Stimulated activated CD8-positive, alpha-beta memory T cell treated with anti-CD3 and anti-CD28 coated beads, Interleukin-12 subunit alpha, Interleukin-12 subunit beta, amount 100 ng/mL, for 4 hours (primary cell): Measurements from ENCODE around the gene STN1.

Experiments
- DNase-seq: peaks from one replicate; pipeline ENCODE4 v3.0.0-alpha.2; 2020; ENCODE audit warnings: low read depth

The STN1 gene

DNA sequence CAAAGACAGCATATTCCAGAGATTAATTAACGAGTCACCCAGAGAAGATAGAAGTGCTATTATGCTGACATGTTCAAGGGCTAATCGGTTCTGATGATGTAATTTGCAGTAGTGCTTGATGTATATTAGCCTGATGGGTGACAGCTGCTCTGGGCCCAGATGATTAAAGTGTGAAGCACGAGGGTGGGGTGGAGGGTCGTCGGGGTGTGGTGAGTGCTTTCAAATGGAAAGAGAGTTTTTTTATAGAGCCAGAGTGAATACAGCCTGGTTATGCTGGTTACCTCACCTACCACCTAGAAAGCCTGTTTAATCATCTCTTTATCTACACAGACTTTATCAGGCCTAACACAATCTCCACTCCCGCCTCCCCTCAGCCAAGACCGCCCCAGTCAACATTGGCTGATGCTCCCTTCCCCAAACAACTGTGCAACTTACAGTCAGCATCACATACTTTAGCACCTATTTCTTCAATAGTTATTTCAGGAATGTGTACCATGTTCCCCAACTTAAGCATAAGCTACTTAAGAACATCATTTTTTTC is 11.5 kb upstream of the STN1 start:
- DNase-seq, result no peak

DNA sequence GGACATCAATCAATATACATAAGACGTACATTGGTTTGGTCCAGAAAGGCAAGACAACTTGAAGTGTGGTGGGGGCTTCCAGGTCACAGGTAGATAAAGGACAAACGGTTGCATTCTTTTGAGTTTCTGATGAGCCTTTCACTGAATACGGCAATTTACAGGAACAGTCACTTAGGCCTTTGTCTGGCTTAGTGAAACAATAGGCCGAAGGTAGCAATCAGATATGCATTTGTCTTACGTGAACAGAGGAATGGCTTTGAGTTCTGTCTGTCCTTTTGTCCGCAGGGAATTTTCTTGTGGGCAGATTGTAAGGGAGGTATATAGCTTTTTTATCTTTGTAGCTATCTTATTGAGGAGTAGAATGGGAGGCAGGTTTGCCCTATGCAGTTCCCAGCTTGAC is 10.8 kb upstream of the STN1 start:
- DNase-seq, result no peak

DNA sequence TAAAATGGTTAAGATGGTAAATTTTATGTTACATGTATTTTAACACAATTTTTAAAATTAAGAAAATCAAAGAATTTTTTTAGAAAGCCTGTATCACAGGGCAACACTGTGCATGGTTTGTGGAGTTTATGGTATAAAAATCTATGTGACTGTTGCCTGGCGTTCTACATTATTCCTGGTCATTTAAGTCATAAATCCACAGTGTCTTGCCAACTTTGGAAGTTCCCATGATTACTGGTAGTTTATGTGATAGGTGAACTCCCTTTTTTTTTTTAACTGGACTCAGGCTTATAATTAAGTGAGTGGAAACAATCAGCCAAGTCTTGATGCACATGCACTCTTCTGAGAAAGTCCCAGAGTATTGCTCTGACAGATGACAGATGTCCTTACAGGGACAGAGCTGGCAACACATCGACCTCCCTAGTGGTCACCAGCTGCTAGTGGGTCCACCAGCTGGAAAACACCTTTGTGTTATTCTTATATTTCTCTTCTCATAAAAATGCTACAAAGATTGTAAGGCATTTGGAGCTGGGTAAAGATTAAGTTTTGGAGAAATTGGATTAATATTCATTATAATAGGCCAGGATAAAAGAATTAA is 8.8 kb upstream of the STN1 start:
- no peak for DNase-seq

DNA sequence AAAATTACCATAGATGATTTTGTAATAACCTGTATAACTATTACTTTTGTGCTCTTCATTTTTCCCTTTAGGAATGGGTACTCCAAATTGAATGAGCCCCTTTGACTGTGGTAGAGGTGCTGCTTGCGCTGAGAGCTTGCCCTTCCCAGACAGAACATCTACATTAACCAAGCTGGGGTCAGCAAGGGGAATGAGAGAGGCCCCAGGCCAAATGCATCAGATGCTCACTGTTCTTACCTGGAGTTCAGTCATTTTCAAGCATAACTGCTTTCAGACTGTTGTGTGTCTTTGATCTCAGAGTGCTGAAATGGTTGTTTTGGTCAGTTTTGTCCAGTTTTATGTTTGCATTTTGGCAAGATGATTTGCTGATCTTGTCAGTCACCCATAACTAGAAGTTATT is 7.6 kb upstream of the STN1 start:
- no peak for DNase-seq

DNA sequence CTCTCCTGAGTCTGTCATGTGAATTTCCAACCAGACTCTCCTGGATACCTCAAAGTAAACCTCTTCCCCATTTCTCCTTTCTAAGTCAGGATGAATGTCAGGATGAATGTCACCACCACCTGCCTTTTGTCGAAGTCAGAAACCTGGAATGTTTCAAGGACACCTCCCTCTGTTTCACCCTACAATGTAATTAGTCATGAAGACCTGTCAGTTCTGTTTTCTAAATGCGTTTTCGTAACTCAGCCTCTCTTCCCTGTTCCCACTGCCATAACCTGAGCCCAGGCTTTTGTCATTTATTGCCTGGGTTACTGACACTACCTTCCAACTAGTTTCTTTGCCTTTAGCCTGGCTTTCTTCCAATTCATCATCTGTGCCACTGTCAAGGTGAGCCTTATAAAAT is 5.5 kb upstream of the STN1 start:
- DNase-seq, result no peak

DNA sequence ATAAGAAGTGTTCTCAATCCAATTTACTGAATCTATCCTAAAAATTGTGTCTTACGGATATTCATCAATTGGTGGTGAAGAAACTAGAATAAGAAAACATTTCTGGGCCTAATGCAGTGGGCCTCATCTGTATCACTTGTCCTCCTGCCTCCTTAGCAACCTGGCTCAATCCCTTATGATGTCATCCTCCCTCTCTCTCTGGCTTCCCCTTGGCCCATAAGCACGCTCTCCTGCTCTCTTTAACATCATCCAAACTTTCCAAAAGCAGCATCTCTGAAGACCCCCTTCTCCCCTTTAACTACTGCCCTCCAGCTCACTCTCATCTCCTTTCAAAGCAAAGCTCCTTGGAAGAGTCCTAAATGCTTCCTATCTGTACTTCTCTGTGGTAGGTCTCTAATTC is 4.7 kb upstream of the STN1 start:
- no peak for DNase-seq

DNA sequence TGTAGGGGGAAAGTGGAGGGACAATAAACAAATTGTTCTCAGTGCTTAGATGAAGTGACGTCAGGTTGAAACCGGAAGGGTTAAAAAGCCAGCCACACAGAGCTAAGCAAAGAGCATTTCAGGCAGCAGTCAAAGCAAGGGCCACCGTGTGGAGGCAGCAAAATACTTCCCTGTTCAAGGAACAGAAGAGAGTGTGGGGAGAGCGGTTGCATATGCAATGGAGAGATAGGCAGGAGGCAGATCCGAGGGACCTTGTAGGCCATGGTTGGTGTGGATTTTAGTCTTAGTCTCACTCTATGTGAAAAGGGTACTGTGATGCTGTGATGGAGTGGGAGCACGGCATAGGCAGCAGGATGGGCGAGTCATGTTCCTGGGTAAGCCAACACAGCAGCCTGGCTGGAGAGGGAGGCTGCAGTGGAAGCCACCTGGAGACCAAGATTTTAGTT is 3.8 kb upstream of the STN1 start:
- no peak for DNase-seq

DNA sequence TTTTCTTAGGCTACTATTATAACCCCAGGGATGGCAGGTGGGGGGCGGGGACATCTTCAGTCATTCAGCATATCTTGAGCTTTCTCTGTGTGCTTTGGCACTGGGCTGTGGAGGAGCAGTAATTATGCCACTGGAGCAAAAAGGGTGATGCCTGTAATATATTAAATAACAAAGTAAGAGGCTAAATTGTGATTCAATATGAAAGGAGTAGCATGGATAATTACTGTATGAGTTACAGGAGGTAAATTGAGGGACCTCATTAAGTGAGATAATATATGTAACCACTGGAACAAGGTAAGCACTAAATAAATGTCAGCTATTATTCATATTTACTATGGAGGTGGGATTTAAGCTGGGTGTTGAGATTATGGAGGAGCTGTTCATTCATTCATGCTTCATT is 3.3 kb upstream of the STN1 start:
- no peak for DNase-seq

DNA sequence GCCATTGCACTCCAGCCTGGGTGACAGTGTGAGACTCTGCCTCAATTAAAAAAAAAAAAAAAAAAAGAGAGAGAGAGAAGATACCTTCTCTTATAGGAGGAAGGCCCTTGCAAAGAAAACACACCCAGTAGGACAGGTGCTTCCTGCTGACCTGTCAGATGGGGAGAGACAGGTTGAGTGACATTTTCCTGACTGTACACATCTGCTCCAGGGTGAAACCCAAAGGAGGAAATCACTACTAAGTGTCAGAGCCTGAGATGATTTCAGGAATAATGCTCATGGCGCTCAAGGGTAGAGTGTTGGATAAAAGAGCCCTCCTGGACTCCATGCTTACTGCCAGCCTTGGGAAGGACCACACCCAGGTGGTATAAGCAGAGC is 1.7 kb upstream of the STN1 start:
- DNase-seq, result no peak

DNA sequence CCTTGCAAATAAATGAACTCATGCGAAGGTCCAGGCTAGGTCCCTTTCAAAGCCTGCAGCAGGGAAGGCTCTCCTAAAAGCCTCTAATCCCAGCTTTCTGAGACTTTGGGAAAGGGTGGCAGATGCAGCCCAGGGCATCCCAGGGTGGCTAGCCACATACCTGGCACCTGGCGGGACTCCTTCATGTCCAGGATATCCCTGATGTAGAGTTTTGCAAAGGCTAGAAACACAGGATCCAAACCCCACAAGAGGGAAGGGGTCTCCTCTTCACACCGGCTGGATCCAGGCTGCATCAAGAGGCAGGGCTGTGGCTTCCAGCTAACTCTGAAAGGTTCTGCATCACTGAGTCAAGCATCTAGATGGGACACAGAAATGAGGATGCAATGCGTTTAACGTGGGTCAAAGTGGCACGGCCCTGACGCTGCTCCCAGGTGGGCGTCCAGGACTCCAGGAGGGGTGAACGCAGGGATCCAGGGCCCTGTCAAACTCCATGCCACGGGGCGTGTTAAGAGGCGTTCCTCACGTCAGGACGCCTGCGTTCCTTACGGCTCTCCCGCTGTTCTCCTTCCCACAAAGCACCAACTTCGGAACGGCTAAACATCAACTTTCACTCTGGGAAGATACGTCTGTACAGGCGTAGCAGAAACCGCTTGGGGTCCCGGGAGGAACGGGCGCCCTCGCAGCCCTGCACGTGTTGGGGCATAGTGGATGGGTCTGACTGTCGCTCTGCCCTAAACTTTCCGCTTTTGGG is 507 bp downstream of the STN1 start:
- DNase-seq, result no peak

DNA sequence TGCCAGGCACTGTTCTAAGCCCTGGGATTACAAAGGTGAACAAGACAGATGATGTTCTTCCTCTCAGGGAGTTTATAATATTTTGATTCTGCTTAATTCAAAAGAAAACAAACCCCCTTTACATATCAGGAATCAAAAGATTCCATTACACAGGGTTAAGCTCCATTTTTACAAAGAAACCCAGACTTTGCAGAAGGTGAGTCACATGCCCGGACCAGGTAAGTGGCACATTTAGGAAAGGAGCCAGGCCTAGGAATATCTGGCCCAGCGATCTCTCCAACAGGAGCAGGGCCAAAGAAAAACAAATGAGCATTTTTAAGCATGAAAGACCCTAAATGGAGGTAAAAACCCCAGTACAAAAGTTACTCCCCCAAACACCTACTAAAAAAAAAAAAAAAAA is 1.1 kb downstream of the STN1 start:
- no peak for DNase-seq

DNA sequence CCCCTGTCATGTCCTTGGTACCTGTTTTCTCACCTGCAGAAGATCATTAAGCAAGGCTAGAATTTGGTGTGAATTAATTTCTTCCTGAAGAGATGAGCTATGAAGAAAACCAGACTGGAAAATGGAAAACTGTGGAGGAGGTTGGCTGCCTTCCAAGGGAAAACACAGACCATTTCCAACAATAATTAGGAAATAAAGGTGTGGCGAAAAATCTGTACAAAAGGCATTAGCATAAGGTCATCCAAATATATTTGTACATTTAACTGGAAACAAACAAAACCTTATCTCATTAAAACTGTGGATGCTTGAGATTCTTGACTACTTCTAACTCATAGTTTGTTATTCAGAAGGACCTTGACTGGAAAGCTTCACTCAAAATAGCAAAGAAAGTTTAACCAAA is 1.7 kb downstream of the STN1 start:
- no peak for DNase-seq

DNA sequence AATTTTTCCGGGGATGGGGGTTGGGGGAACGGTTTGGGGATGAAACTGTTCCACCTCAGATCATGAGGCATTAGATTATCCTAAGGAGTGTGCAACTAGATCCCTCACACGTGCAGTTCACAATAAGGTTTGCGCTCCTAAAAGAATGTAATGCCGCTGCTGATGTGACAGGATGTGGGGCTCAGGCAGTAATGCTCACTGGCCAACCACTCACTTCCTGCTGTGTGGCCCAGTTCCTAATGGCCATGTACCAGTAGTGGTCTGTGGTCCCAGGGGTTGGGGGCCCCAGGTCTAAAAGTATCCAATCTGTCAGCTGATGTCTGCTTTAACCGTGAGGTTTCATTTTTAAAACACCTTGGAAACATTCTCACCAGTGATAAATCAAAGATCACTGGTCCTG is 2.2 kb downstream of the STN1 start:
- DNase-seq, result no peak

DNA sequence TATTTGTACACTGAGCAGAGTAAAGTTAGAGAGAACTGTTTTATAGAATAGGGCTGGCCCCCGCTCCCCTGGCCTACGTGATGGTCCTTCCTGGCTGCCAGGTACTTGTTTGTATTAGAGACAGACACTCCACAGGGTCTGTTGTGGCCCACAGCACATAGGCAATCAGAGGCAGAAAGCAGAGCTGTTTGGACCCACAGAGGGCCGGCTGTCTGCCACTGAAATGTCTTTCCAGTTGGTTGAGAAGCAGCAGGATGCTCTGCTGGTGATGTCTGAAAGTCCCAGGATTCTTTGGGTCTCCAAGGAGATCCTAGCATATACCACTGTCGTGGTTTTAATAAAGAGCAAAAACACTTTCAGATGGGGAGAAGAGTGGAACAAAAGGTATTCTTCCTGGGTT is 5.2 kb downstream of the STN1 start:
- no peak for DNase-seq

DNA sequence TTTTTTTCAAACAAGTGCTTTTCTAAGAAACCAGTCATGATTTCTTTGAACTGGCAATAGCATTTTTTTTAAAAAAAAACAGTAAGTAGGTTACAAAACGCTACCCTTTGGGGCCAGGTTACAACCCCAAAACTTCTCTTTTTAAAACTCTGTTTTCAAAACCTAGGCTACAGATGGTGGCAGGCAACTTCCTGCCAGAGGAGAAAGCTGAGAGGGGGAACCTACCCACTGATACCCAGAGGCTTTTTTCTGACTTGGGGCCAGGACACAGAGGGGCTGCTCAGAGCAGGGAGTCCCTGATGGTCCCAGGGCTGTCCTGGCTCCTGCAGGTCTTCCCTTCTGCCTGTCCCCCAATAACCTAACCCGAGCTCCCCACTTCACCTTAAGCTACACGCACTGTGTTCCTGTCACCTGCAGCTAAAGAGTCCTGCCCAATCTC is 6.9 kb downstream of the STN1 start:
- DNase-seq, result peak; percentile 17

DNA sequence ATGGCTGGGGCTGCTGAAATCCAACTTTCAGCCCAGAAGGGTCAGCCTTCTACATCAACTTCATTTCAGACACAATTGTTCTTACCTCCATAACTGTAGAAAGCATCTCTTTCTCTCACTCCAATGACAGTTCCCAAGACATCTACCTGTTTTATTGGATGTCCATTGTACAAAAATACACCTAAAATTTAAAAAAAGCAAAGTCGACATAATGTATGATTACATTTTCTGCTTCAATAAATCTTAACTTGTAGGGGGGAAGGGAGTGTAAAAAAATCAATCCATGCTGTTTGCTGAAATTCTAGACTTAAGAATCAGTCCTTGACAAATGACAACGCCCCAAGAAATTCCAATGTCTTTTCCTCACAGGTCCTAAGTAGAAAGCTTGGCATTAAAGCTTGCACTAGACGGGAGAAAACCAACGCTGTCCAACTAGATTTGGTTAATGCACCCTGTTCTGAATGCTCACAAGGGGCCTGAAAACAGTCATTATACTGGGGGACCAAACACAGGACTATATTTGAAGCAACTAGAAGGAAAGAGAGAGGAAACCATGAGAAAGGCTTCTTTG is 7.5 kb downstream of the STN1 start:
- DNase-seq, result no peak

DNA sequence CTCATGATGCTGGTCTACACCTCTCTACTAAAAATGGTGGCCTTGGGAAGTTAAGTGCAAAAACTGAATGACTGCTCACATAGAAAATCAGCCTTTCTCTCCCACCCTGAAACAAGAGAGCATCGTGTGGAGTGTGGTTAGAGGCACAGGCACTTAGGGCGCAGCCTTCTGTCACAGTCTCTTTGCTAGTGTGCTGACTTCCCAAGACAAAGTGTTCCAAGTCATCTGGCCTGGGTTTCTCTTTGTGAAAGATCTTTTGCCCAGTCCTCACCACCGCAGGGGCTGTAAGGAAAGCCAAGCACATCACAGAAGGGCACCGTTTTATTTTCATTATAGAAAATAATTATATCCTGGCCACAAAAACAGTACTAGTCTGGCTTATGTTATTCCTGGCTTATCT is 12.5 kb downstream of the STN1 start:
- no peak for DNase-seq

DNA sequence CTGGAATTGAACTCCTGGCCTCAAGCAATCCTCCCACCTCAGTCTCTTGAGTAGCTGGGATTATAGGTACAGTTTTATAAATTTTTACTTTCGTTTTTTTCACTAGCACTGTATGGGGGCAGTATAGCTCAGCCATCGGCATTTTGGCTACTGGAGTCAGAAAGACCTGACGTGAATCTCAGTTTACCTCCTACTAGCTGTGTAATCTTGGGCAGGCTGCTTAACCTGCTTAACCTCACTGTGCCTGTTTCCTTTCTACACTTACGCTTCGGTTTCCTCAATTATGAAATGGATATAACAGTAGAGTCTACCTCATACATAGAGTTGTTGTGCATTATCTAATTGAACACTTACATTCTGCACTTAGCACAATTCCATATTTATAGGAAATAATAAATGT is 16.7 kb downstream of the STN1 start:
- no peak for DNase-seq

DNA sequence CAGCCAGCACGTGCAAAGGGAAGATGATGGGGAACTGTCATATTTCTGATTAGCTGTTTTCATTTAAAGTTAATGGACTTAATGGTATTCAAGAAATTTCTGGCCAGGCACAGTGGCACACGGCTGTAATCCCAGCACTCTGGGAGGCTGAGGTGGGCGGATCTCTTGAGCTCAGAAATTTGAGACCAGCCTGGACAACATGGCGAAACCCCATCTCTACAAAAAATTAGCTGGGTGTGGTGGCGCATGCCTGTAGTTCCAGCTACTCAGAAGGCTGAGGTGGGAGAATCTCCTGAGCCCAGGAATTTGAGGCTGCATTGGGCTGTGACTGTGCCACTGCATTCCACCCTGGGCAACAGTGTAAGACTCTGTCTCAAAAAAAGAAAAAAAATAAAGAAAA is 18.7 kb downstream of the STN1 start:
- no peak for DNase-seq

DNA sequence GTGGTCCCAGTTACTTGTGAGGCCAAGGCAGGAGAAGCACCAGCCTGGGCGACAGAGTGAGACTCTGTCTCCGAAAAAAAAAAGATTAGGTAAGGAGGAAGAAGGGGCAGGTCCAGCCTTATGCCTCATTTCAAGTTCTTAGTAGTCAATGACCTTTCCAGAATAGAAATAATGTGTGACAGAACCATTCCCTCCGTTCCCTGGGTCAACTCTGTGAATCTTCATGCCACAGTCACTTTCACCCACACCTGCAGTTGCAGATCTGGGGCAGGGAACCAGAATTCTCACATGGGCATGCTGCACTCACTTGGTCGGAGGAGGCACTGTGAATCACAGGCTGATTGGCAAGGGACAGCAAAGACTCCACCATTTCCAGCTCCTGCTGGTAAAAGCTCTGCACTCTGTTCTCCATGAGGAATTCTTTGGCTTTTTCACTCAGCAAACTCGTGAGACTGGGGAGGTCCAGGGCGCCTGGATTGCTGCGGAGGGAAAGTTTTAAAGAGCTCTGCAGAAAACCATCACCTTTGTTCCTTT is 20.7 kb downstream of the STN1 start:
- DNase-seq, result no peak

DNA sequence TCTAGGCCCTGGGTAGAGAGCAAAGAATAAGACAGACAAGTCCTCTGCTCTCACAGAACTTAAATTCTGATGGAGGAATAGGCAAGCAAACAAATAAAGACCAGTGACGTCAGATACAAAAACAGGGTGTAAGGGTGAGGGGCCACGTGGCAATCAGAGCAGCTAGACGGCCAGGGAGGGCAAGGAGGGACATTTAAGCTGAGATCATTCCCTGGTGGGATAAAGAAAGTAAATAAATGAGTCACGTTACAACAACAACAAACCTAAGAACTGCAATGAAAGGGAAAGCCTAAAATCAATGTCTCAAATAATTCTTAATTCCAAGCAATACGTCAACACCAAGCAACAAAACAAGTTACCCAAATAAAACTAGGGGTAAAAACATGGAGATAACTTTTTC is 21.8 kb downstream of the STN1 start:
- DNase-seq, result no peak

DNA sequence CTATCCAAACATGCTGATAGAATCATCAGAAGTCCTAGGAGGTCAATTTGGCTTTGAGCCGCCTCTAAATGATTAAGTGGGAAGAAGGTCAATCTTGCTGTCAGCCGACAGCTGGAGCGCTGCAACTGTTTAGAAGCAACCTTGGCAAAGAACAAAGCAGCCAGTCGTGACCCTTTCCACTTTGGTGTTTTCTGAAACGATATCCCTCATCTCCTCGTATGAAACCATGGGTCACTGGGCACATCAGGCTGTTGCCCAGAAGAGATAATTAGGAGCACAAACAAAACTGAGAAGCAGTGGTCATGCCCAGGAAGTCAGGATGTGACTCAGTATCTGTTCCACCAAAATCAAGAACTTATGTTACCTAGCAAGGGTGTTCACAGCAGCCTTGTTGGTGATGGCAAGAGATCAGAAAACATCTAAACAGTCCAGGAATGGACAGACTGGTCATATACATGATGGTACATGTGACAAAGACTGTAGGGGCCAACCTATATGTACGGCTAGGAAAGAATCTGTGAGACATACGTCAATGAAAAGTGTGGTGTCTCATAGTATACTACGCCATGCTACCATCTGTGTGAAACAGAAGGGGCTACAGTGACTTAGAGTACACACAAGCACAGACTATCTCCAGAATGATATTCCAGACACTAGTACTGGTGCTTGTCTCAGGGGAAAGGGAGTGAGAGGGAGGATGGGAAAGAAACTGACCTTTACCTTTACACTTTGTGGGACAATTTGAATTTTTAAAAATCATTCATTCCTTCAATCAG is 22.4 kb downstream of the STN1 start:
- no peak for DNase-seq
